MCF 10A (cell line): ENCODE results near the gene GFI1B. TPM values are rescaled to one million over a fixed set of nuclear protein-coding genes. Genes with fewer than 3 reads are reported as not detected.

Experiments
- BruUV-seq: library from RNA; stranded (reverse); fragments of 400-500 nt; replicated peaks from 2 replicates; lab custom pipeline; 2021; lab: Mats Ljungman, UMichigan
- CTCF ChIA-PET: fragments of 300-600 bp; sonication (Branson Sonifier 250); formaldehyde crosslinking; extraction: SDS; loops from one replicate; lab custom pipeline; 2021; ENCODE audit warnings: antibody characterized with exemption, inconsistent platforms; lab: Yijun Ruan, JAX
- POLR2A ChIA-PET: fragments of 300-600, 350-650 bp; sonication (Branson Sonifier 250); formaldehyde crosslinking; extraction: SDS; loops from one replicate; lab custom pipeline; 2020; ENCODE audit warnings: antibody characterized with exemption, inconsistent platforms; lab: Yijun Ruan, JAX
- DNase-seq: peaks from one replicate; pipeline ENCODE4 v3.0.0-alpha.2; 2018; ENCODE audit not compliant: unreplicated experiment
- H3K27ac Mint-ChIP-seq: one replicate; pipeline ENCODE4 v1.8.0; 2022; ENCODE audit warnings: mild to moderate bottlenecking, low read depth, mixed read lengths; ENCODE audit not compliant: unreplicated experiment
- H3K27me3 Mint-ChIP-seq: one replicate; pipeline ENCODE4 v1.8.0; 2022; ENCODE audit warnings: mixed read lengths; ENCODE audit not compliant: insufficient read depth, unreplicated experiment
- H3K36me3 Mint-ChIP-seq: one replicate; pipeline ENCODE4 v1.8.0; 2022; ENCODE audit warnings: mild to moderate bottlenecking, moderate library complexity, mixed read lengths; ENCODE audit not compliant: insufficient read depth, unreplicated experiment
- H3K4me1 Mint-ChIP-seq: one replicate; pipeline ENCODE4 v1.8.0; 2022; ENCODE audit warnings: mixed read lengths; ENCODE audit not compliant: insufficient read depth, unreplicated experiment
- H3K4me3 Mint-ChIP-seq: one replicate; pipeline ENCODE4 v1.8.0; 2022; ENCODE audit warnings: mild to moderate bottlenecking, moderate library complexity, mixed read lengths; ENCODE audit not compliant: unreplicated experiment
- H3K9me3 Mint-ChIP-seq: one replicate; pipeline ENCODE4 v1.8.0; 2022; ENCODE audit warnings: mixed read lengths; ENCODE audit not compliant: unreplicated experiment
- intact Hi-C: fragments of 100-400 bp; cut with micrococcal nuclease; formaldehyde crosslinking; loops from 2 replicates; pipeline ENCODE4 v1.14.1; 2022
- total RNA-seq: library from RNA; stranded (reverse); gene quantifications from 2 replicates; pipeline ENCODE4 v1.2.3, GENCODE V29; 2022
- TF ChIP-seq, protein P1 (sequence below): fragments of 200-600 bp; IDR thresholded peaks from one replicate; pipeline ENCODE4 v1.8.0; 2022; ENCODE audit warnings: antibody characterized with exemption, mild to moderate bottlenecking; ENCODE audit not compliant: unreplicated experiment

GFI1B gene
- total RNA-seq, 1 experiment from 2014 or later: not detected

DNA sequence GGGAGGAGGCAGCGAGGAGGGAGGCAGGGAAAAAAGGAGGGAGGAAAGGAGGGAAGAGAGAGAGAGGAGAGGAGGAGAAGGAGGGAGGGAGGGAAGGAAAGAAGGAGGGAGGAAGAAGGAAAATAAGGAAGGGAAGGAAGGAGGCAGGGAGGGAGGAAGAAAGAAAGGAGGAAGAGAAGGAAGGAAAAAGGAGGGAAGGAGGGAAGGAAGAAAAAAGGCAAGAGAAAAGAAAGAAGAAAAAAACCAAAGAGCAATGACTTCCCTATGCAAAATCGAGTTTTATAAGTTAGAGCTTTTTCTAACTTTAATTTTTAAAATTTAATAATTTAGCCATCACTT is 413 bp upstream of the GFI1B start:
- H3K27me3 Mint-ChIP-seq: peaks cover 76% of the 10 kb centered on the region
- TF ChIP-seq, protein P1, sequence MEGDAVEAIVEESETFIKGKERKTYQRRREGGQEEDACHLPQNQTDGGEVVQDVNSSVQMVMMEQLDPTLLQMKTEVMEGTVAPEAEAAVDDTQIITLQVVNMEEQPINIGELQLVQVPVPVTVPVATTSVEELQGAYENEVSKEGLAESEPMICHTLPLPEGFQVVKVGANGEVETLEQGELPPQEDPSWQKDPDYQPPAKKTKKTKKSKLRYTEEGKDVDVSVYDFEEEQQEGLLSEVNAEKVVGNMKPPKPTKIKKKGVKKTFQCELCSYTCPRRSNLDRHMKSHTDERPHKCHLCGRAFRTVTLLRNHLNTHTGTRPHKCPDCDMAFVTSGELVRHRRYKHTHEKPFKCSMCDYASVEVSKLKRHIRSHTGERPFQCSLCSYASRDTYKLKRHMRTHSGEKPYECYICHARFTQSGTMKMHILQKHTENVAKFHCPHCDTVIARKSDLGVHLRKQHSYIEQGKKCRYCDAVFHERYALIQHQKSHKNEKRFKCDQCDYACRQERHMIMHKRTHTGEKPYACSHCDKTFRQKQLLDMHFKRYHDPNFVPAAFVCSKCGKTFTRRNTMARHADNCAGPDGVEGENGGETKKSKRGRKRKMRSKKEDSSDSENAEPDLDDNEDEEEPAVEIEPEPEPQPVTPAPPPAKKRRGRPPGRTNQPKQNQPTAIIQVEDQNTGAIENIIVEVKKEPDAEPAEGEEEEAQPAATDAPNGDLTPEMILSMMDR: no peak
- DNase-seq: no peak
- no peak overlapping the region for H3K4me3 Mint-ChIP-seq
- H3K27ac Mint-ChIP-seq: no peak overlapping the region
- no peaks in the 10 kb centered on the region for H3K9me3 Mint-ChIP-seq
- intact Hi-C loops: loop anchor here (5.0 kb wide), 1 partner anchor 169 kb away; no protein-coding TSS in a partner anchor
- no TSS peak for BruUV-seq
- H3K4me1 Mint-ChIP-seq: no peaks in the 10 kb centered on the region
- CTCF ChIA-PET: interaction anchor here (0.6 to 1.7 kb wide), 8 partner anchors 8 to 353 kb away, joined by 3 to 6 read pairs (median 4); no protein-coding TSS in a partner anchor
- H3K36me3 Mint-ChIP-seq: no peaks in the 10 kb centered on the region
- POLR2A ChIA-PET: interaction anchor here (0.9 kb wide), 1 partner anchor 33 kb away, joined by 3 read pairs; no protein-coding TSS in a partner anchor

DNA sequence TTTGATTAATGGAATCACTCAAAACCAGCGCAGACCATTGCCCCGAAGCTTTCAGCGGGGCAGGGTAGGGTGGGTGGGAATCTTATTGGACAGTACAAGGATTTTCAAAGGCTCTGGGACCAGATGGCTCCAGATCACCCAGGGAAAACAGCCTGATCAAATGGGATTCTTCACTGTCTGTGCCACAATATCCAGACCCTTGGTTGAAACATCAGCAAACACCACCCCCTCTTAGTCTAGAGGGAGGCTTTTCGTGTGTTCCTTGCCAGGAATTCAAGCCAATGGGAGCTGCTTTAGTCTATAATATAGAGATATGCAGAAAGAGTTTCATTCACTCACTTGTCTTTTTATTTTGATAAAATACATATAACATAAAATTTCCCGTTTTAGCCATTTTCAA is 1.7 kb downstream of the GFI1B start:
- Mint-ChIP-seq H3K27me3 (peaks cover 55% of the 10 kb centered on the region), H3K36me3 (no peaks in the 10 kb centered on the region), H3K27ac (no peak overlapping the region), H3K9me3 (no peaks in the 10 kb centered on the region), H3K4me1 (no peaks in the 10 kb centered on the region), H3K4me3 (no peak overlapping the region)
- no TSS peak for BruUV-seq
- ChIA-PET POLR2A (interaction anchor here (1.2 kb wide), 1 partner anchor 51 kb away, joined by 4 read pairs; the partner anchor contains the start of gene GTF3C5), CTCF (interaction anchor here (1.3 kb wide), 1 partner anchor 42 kb away, joined by 4 read pairs; no protein-coding TSS in a partner anchor)
- intact Hi-C loops: no loop called here
- TF ChIP-seq, protein P1: no peak
- no peak for DNase-seq

DNA sequence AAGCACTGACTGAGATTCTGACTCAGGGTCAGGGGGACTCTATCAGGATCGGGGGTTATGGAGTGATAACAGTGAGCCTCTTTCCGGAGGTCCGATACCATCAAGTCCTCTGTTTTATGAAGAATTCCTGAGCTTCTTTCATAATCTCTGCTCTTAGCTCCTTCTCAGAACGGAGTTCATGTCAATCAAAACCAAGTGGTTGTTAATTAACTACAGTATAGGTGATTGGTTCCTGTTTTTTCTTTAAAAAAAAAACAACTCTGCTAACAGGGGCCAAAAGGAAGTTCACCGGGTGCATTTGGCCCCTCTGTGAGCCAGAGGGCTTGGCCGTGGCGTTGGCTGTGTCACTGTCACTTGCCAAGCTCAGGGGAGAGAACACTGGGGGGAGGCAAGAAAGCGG is 4.0 kb downstream of the GFI1B start:
- TF ChIP-seq, protein P1: no peak
- no peak overlapping the region for H3K27ac Mint-ChIP-seq
- ChIA-PET POLR2A (interaction anchor here (1.0 kb wide), 1 partner anchor 48 kb away, joined by 4 read pairs; the partner anchor contains the start of gene GTF3C5), CTCF (interaction anchor here (0.7 to 2.2 kb wide), 3 partner anchors 9 to 372 kb away, joined by 3 to 8 read pairs (median 6); no protein-coding TSS in a partner anchor)
- H3K9me3 Mint-ChIP-seq: no peaks in the 10 kb centered on the region
- no peak overlapping the region for H3K4me3 Mint-ChIP-seq
- peaks cover 60% of the 10 kb centered on the region for H3K27me3 Mint-ChIP-seq
- no peaks in the 10 kb centered on the region for H3K4me1 Mint-ChIP-seq
- no TSS peak for BruUV-seq
- DNase-seq: no peak
- intact Hi-C loops: no loop called here
- no peaks in the 10 kb centered on the region for H3K36me3 Mint-ChIP-seq

DNA sequence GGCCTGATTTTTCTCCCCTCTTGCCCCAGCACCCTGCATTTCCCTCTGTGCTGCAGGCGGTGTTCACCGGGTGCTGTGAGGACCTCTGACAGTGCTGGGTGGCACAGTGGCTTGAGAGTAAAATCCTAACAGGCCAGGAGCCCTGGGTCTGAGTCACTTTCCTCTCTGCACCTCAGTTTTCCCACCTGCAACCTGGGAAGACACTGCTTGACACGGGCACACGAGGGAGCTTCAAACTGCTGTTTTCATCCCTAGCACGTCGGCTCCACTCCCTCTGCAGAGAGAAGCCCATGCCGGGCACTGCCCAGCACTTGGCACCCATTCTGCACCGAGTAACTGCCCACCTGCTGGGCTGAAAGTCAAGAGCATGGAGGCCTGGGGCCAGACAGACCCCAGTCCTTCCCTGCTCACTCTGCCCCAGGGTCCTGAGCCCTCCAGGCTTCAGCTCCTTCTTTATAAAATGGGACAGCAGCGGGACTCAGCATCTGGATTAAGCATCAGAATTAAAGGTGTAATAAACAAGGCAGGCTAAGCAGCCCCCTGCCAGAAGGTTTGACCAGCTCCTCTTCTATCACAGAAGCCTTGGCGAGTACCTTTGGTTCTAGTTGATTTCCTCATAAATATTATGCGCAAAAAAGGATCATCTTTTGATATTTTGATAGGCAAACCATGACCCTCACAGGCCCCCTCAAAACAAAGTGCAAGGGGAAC is 5.2 kb downstream of the GFI1B start:
- POLR2A ChIA-PET: no interaction called here
- intact Hi-C loops: no loop called here
- CTCF ChIA-PET: interaction anchor here (0.7 kb wide), 1 partner anchor 389 kb away, joined by 3 read pairs; no protein-coding TSS in a partner anchor

More for the DNA sequence above, 5.2 kb downstream of the GFI1B start:
- Mint-ChIP-seq H3K4me3 (no peak overlapping the region), H3K27me3 (peaks cover 48% of the 10 kb centered on the region), H3K36me3 (no peaks in the 10 kb centered on the region), H3K9me3 (no peaks in the 10 kb centered on the region), H3K27ac (no peak overlapping the region), H3K4me1 (no peaks in the 10 kb centered on the region)
- TF ChIP-seq, protein P1: no peak
- no TSS peak for BruUV-seq
- DNase-seq: no peak
